Smooth muscle cell (in vitro differentiated cells): ENCODE results near the gene CD38. TPM values are rescaled to one million over a fixed set of nuclear protein-coding genes. Genes with fewer than 3 reads are reported as not detected.

Source experiments
- DNase-seq: peaks from one replicate; lab custom pipeline; 2025; ENCODE audit not compliant: unreplicated experiment; lab: John Stamatoyannopoulos, UW
- H2AFZ ChIP-seq: fragments of 200-600 bp; sonication (generic); 2 replicates; pipeline ENCODE4 v1.6.0; 2016; ENCODE audit warnings: antibody characterized with exemption, low read depth, mild to moderate bottlenecking
- H3F3A ChIP-seq: fragments of 200-600 bp; sonication (generic); 2 replicates; pipeline ENCODE4 v1.6.0; 2017; ENCODE audit warnings: antibody characterized with exemption, low read depth
- H3K27ac ChIP-seq: fragments of 200-600 bp; sonication (generic); 2 replicates; pipeline ENCODE4 v1.5.1; 2016; ENCODE audit warnings: low read depth, mild to moderate bottlenecking
- H3K27me3 ChIP-seq: fragments of 200-600 bp; sonication (generic); 2 replicates; pipeline ENCODE4 v1.6.1; 2016; ENCODE audit warnings: low read depth, mild to moderate bottlenecking
- H3K36me3 ChIP-seq: fragments of 200-600 bp; sonication (generic); 2 replicates; pipeline ENCODE4 v1.5.1; 2016; ENCODE audit warnings: low read depth
- H3K4me1 ChIP-seq: fragments of 200-600 bp; sonication (generic); 2 replicates; pipeline ENCODE4 v1.5.1; 2016; ENCODE audit warnings: low read depth
- H3K4me2 ChIP-seq: fragments of 200-600 bp; sonication (generic); 2 replicates; pipeline ENCODE4 v1.6.0; 2016; ENCODE audit warnings: mild to moderate bottlenecking
- H3K4me3 ChIP-seq: fragments of 200-600 bp; sonication (generic); 2 replicates; pipeline ENCODE4 v1.5.1; 2016; ENCODE audit warnings: mild to moderate bottlenecking
- H3K79me2 ChIP-seq: fragments of 200-600 bp; sonication (generic); 2 replicates; pipeline ENCODE4 v1.6.0; 2016; ENCODE audit warnings: low read depth, mild to moderate bottlenecking
- H3K9ac ChIP-seq: fragments of 200-600 bp; sonication (generic); 2 replicates; pipeline ENCODE4 v1.6.0; 2016; ENCODE audit warnings: low read depth
- H3K9me3 ChIP-seq: fragments of 200-600 bp; sonication (generic); replicated peaks from 2 replicates; pipeline ENCODE4 v1.5.1; 2016; ENCODE audit warnings: low read depth
- H4K20me1 ChIP-seq: fragments of 200-600 bp; sonication (generic); 2 replicates; pipeline ENCODE4 v1.6.0; 2016; ENCODE audit warnings: low read depth
- CTCF ChIP-seq: fragments of 200-600 bp; sonication (generic); IDR thresholded peaks from 2 replicates; pipeline ENCODE4 v1.5.1; 2017; ENCODE audit warnings: borderline replicate concordance, mild to moderate bottlenecking, antibody characterized with exemption; ENCODE audit not compliant: insufficient read depth, poor library complexity, severe bottlenecking
- WGBS: methylation state at CpG from one replicate; pipeline ENCODE4 v1.1.7; 2016; ENCODE audit warnings: low lambda C conversion rate; 5-methylcytosine and 5-hydroxymethylcytosine counted together
- polyA plus RNA-seq: library from polyadenylated mRNA; unstranded; fragments of >200 nt; fragmentation: Nextera tagmentation; extraction: Ambion mirVana; gene quantifications from 2 replicates; pipeline ENCODE4 v1.2.1, GENCODE V29; 2016
- total RNA-seq: library from RNA; depleted of rRNA; stranded (reverse); fragments of >200 nt; gene quantifications from 2 replicates; pipeline ENCODE4 v1.2.3, GENCODE V29; 2014

Gene CD38
- total and polyA plus RNA-seq, 2 experiments from 2014 or later, result not detected

- no peak overlapping the region for H3K4me3 ChIP-seq
- no peak overlapping the region for H3K27ac ChIP-seq
- no peak overlapping the region for H2AFZ ChIP-seq
- H3K4me1 ChIP-seq, result peaks cover 4% of the 10 kb centered on the region
- H3K4me2 ChIP-seq, result no peak overlapping the region
- WGBS, result 84% methylated on average over 6 of the region's 6 CpGs
- H4K20me1 ChIP-seq, result no peaks in the 10 kb centered on the region
- no peaks in the 10 kb centered on the region for H3F3A ChIP-seq
- no peaks in the 10 kb centered on the region for H3K9me3 ChIP-seq
- H3K79me2 ChIP-seq, result no peaks in the 10 kb centered on the region
- no peak overlapping the region for H3K9ac ChIP-seq
- no peak for DNase-seq
- peaks cover 54% of the 10 kb centered on the region for H3K27me3 ChIP-seq
- H3K36me3 ChIP-seq, result no peaks in the 10 kb centered on the region
- TF ChIP-seq CTCF, result no peak
These were observed 3.4 kb downstream of the CD38 start for GRCh38 chr4:15781427-15782095.

- Histone ChIP-seq H3K4me3 (no peak overlapping the region), H2AFZ (no peak overlapping the region), H3K4me1 (peaks cover 4% of the 10 kb centered on the region), H4K20me1 (no peaks in the 10 kb centered on the region), H3F3A (no peaks in the 10 kb centered on the region), H3K9ac (no peak overlapping the region), H3K4me2 (no peak overlapping the region), H3K27ac (no peak overlapping the region), H3K36me3 (no peaks in the 10 kb centered on the region), H3K27me3 (peaks cover 33% of the 10 kb centered on the region), H3K79me2 (no peaks in the 10 kb centered on the region), H3K9me3 (no peaks in the 10 kb centered on the region)
- 75% methylated on average over 4 of the region's 4 CpGs for WGBS
- no peak for TF ChIP-seq CTCF
- no peak for DNase-seq
These were observed 5.5 kb downstream of the CD38 start for GRCh38 chr4:15783676-15784075.

- Histone ChIP-seq H3K27ac (no peak overlapping the region), H3K4me1 (no peaks in the 10 kb centered on the region), H3K36me3 (no peaks in the 10 kb centered on the region), H3K79me2 (no peaks in the 10 kb centered on the region), H3K9ac (no peak overlapping the region), H2AFZ (no peak overlapping the region), H3K27me3 (peaks cover 18% of the 10 kb centered on the region), H3K9me3 (no peaks in the 10 kb centered on the region), H4K20me1 (no peaks in the 10 kb centered on the region), H3K4me3 (no peak overlapping the region), H3K4me2 (no peak overlapping the region), H3F3A (no peaks in the 10 kb centered on the region)
- TF ChIP-seq CTCF, result no peak
- 84% methylated on average over 3 of the region's 5 CpGs for WGBS
- DNase-seq, result no peak
These were observed 7.0 kb downstream of the CD38 start for GRCh38 chr4:15784959-15785634.
